ENCODE measurements around the gene MPHOSPH9. TPM values are rescaled to one million over a fixed set of nuclear protein-coding genes. Genes with fewer than 3 reads are reported as not detected.

The MPHOSPH9 gene
- total and polyA plus RNA-seq, 2 donors (not counting 1 experiment from before 2014, with no cell fraction given): 17.2 to 50.5 TPM

- no peak for DNase-seq (ENCODE audit: low read depth in 2 of 2)
- TF ChIP-seq EZH2 (IDR thresholded peaks at IDR 0.05; ENCODE audit: low read length, missing control alignments) (no peak), CTCF (conservative IDR thresholded peaks at IDR 0.05 in 1 of 2, IDR thresholded peaks at IDR 0.05 in 1 of 2; ENCODE audit: low read depth in 1 of 2, low read length in 2 of 2) (no peak)
- peaks cover 2% of the 10 kb centered on the region for H3K79me2 ChIP-seq (ENCODE audit: control insufficient read depth, insufficient read depth, low read length)
Measured at GRCh38 chr12:123109319-123109772, 123.6 kb downstream of the MPHOSPH9 start.

DNA sequence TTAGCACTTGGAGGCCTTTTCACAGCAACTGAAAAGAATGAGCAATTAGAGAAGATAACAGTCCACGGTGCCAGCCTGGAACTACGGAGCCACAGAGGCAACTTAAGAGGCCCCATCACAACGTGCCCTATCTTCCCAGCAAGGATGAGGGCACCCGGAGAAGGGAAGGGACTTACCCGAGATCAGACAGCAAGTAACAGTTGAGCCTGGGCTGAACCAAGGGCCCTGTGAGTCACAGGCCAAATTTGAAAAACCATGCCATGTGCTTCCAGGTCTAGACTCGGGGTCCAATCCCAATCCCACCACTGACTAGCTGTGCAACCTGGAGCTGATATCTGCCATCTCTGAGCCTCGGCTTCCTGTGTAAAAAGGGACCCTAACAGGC lies 124.3 kb downstream of the MPHOSPH9 start:
- no peak overlapping the region for H2AFZ ChIP-seq (ENCODE audit: low read length)
- H3K27ac ChIP-seq (ENCODE audit: insufficient read depth, low read length): no peak overlapping the region
- peaks cover 2% of the 10 kb centered on the region for H3K79me2 ChIP-seq (ENCODE audit: control insufficient read depth, insufficient read depth, low read length)
- DNase-seq (ENCODE audit: low read depth in 2 of 2): no peak
- peaks cover 8% of the 10 kb centered on the region for H3K36me3 ChIP-seq (ENCODE audit: control insufficient read depth, insufficient read depth, low read length)
- no peak overlapping the region for H3K9ac ChIP-seq (ENCODE audit: insufficient read depth, low read length)
- no peaks in the 10 kb centered on the region for H3K9me3 ChIP-seq (ENCODE audit: control insufficient read depth, insufficient read depth, low read depth, low read length)
- no peak overlapping the region for H3K4me2 ChIP-seq (ENCODE audit: extremely low read depth, insufficient read depth, low read length)
- no peak overlapping the region for H3K4me3 ChIP-seq (replicated peaks in 1 of 4; ENCODE audit: control extremely low read depth in 1 of 4, insufficient read depth in 1 of 4, low read depth in 3 of 4, low read length in 4 of 4)
- H3K4me1 ChIP-seq (ENCODE audit: control insufficient read depth, extremely low read depth, insufficient read depth, low read length): no peaks in the 10 kb centered on the region
- H4K20me1 ChIP-seq (ENCODE audit: control insufficient read depth, extremely low read depth, insufficient read depth, low read length): no peaks in the 10 kb centered on the region
- TF ChIP-seq CTCF (conservative IDR thresholded peaks at IDR 0.05 in 1 of 2, IDR thresholded peaks at IDR 0.05 in 1 of 2; ENCODE audit: low read depth in 1 of 2, low read length in 2 of 2) (no peak), EZH2 (IDR thresholded peaks at IDR 0.05; ENCODE audit: low read length, missing control alignments) (no peak)
- no peaks in the 10 kb centered on the region for H3K27me3 ChIP-seq (ENCODE audit: control insufficient read depth, insufficient read depth, low read length)

More at GRCh38 chr12:123109319-123109772, 123.6 kb downstream of the MPHOSPH9 start:
- Histone ChIP-seq H4K20me1 (ENCODE audit: control insufficient read depth, extremely low read depth, insufficient read depth, low read length) (no peaks in the 10 kb centered on the region), H3K27me3 (ENCODE audit: control insufficient read depth, insufficient read depth, low read length) (no peaks in the 10 kb centered on the region), H3K4me1 (ENCODE audit: control insufficient read depth, extremely low read depth, insufficient read depth, low read length) (no peaks in the 10 kb centered on the region), H3K36me3 (ENCODE audit: control insufficient read depth, insufficient read depth, low read length) (peaks cover 8% of the 10 kb centered on the region), H3K4me2 (ENCODE audit: extremely low read depth, insufficient read depth, low read length) (no peak overlapping the region), H3K4me3 (replicated peaks in 1 of 4; ENCODE audit: control extremely low read depth in 1 of 4, insufficient read depth in 1 of 4, low read depth in 3 of 4, low read length in 4 of 4) (no peak overlapping the region), H3K27ac (ENCODE audit: insufficient read depth, low read length) (no peak overlapping the region), H3K9ac (ENCODE audit: insufficient read depth, low read length) (no peak overlapping the region), H3K9me3 (ENCODE audit: control insufficient read depth, insufficient read depth, low read depth, low read length) (no peaks in the 10 kb centered on the region), H2AFZ (ENCODE audit: low read length) (no peak overlapping the region)

- no peak for TF ChIP-seq EZH2 (IDR thresholded peaks at IDR 0.05; ENCODE audit: low read length, missing control alignments)
- TF ChIP-seq CTCF (conservative IDR thresholded peaks at IDR 0.05 in 1 of 2, IDR thresholded peaks at IDR 0.05 in 1 of 2; ENCODE audit: low read depth in 1 of 2, low read length in 2 of 2): no peak
- no peak overlapping the region for H3K4me3 ChIP-seq (replicated peaks in 1 of 4; ENCODE audit: control extremely low read depth in 1 of 4, insufficient read depth in 1 of 4, low read depth in 3 of 4, low read length in 4 of 4)
- H3K27me3 ChIP-seq (ENCODE audit: control insufficient read depth, insufficient read depth, low read length): no peaks in the 10 kb centered on the region
- peaks cover 8% of the 10 kb centered on the region for H3K36me3 ChIP-seq (ENCODE audit: control insufficient read depth, insufficient read depth, low read length)
- no peak overlapping the region for H3K27ac ChIP-seq (ENCODE audit: insufficient read depth, low read length)
- H3K4me2 ChIP-seq (ENCODE audit: extremely low read depth, insufficient read depth, low read length): no peak overlapping the region
- no peak for DNase-seq (ENCODE audit: low read depth in 2 of 2)
- no peaks in the 10 kb centered on the region for H3K4me1 ChIP-seq (ENCODE audit: control insufficient read depth, extremely low read depth, insufficient read depth, low read length)
- H4K20me1 ChIP-seq (ENCODE audit: control insufficient read depth, extremely low read depth, insufficient read depth, low read length): no peaks in the 10 kb centered on the region
- no peak overlapping the region for H3K9ac ChIP-seq (ENCODE audit: insufficient read depth, low read length)
- H3K9me3 ChIP-seq (ENCODE audit: control insufficient read depth, insufficient read depth, low read depth, low read length): no peaks in the 10 kb centered on the region
- peaks cover 1% of the 10 kb centered on the region for H3K79me2 ChIP-seq (ENCODE audit: control insufficient read depth, insufficient read depth, low read length)
- H2AFZ ChIP-seq (ENCODE audit: low read length): no peak overlapping the region
Measured at GRCh38 chr12:123107926-123108681, 124.8 kb downstream of the MPHOSPH9 start.
